Cardiac muscle cell (in vitro differentiated cells and primary cell): ENCODE measurements around the gene TMEM253. TPM values are rescaled to one million over a fixed set of nuclear protein-coding genes. Genes with fewer than 3 reads are reported as not detected.

ENCODE experiments used
- DNase-seq, 2 donors: peaks; one replicate each; pipeline versions ENCODE4 v3.0.0 to v3.0.0-alpha.2; 2010 to 2017; ENCODE audit warnings: low read depth in 1 of 2, low spot score in 1 of 2
- H3K27ac ChIP-seq: fragments of 200-600 bp; sonication (generic); 2 replicates; pipeline ENCODE4 v1.5.1; 2016
- H3K27me3 ChIP-seq: fragments of 200-600 bp; sonication (generic); 2 replicates; pipeline ENCODE4 v1.6.0; 2016; ENCODE audit warnings: control low read depth
- H3K36me3 ChIP-seq: fragments of 200-600 bp; sonication (generic); 2 replicates; pipeline ENCODE4 v1.5.1; 2016; ENCODE audit warnings: control low read depth
- H3K4me1 ChIP-seq: fragments of 200-600 bp; sonication (generic); 2 replicates; pipeline ENCODE4 v1.8.1; 2017; ENCODE audit warnings: low read depth, mild to moderate bottlenecking, mixed run types
- H3K4me3 ChIP-seq: fragments of 200-600 bp; sonication (generic); 2 replicates; pipeline ENCODE4 v1.5.1; 2016; ENCODE audit warnings: mild to moderate bottlenecking
- H3K9me3 ChIP-seq: fragments of 200-600 bp; sonication (generic); 2 replicates; pipeline ENCODE4 v1.5.1; 2017; ENCODE audit warnings: low read depth, mild to moderate bottlenecking, control low read depth
- polyA plus RNA-seq: library from polyadenylated mRNA; unstranded; fragments of >200 nt; fragmentation: Nextera tagmentation; extraction: Ambion mirVana; gene quantifications from 2 replicates; pipeline ENCODE4 v1.2.1, GENCODE V29; 2016
- total RNA-seq: library from RNA; depleted of rRNA; stranded (reverse); fragments of >200 nt; gene quantifications from 2 replicates; pipeline ENCODE4 v1.2.3, GENCODE V29; 2016
- TF ChIP-seq, protein P1 (sequence below): IDR thresholded peaks from 2 replicates; pipeline ENCODE4 v1.5.1; 2012; ENCODE audit warnings: low read depth, mild to moderate bottlenecking, low read length

Gene TMEM253
- total and polyA plus RNA-seq, 2 experiments from 2014 or later = 1.2 to 1.3 TPM

DNA sequence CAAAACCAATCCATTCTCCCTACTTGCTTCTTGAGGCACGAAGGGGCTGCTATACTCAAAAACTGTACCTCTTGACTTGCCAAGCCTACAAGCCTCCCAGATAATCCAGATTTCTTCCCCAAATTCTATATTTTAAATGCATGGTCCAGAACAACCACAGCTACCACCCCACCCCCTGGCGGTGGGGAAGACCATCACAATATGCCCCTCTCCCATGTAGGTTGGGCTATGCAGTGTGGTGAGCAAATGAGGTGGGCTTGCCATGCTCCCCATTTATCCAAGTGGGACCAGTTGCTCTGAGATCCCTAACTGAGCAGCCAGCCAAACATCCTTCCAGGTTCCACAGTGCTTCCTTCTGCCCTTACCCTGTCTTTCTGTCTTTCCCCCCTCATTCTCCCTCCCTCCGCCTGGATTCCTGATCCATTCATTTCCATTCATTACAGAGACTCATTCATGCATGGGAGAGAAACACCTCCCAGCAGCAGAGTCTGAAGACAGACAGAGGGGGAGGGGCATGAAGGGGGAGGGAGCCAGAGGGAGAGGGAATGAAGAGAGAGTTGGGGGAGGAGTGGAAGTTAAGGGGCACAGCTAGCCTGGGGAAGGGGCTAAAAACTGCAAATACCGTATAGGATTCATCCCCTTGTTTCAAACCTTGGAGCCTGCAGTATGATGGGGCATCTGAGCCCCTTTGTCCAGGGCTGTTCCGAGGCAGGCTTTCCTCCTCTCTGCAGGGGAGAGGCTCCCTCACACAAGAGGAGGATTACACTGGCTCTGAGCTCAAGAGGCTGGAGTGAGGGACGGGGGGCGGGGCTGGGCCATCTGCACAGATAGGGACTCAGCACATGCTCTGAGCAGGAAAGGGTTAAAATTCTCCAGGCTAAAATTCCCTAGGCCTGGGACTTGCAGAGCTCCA is 6.8 kb upstream of the TMEM253 start:
- peak; percentile 16 to 75 for DNase-seq
- peaks cover 23% of the 10 kb centered on the region for H3K4me1 ChIP-seq

GRCh38 chr14:21095430-21096205 is 5.2 kb upstream of the TMEM253 start:
- peaks cover 28% of the 10 kb centered on the region for H3K4me1 ChIP-seq
- peaks cover 24% of the 10 kb centered on the region for H3K36me3 ChIP-seq
- no peak overlapping the region for H3K4me3 ChIP-seq
- peak overlapping the region; percentile 92 for H3K27ac ChIP-seq
- no peaks in the 10 kb centered on the region for H3K9me3 ChIP-seq
- TF ChIP-seq, protein P1, sequence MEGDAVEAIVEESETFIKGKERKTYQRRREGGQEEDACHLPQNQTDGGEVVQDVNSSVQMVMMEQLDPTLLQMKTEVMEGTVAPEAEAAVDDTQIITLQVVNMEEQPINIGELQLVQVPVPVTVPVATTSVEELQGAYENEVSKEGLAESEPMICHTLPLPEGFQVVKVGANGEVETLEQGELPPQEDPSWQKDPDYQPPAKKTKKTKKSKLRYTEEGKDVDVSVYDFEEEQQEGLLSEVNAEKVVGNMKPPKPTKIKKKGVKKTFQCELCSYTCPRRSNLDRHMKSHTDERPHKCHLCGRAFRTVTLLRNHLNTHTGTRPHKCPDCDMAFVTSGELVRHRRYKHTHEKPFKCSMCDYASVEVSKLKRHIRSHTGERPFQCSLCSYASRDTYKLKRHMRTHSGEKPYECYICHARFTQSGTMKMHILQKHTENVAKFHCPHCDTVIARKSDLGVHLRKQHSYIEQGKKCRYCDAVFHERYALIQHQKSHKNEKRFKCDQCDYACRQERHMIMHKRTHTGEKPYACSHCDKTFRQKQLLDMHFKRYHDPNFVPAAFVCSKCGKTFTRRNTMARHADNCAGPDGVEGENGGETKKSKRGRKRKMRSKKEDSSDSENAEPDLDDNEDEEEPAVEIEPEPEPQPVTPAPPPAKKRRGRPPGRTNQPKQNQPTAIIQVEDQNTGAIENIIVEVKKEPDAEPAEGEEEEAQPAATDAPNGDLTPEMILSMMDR = no peak
- peak in 1 of 2 donors; percentile 25 for DNase-seq
- H3K27me3 ChIP-seq = peaks cover 3% of the 10 kb centered on the region

More for the DNA sequence above, 6.8 kb upstream of the TMEM253 start:
- H3K4me3 ChIP-seq = no peak overlapping the region
- H3K36me3 ChIP-seq = peaks cover 40% of the 10 kb centered on the region
- H3K9me3 ChIP-seq = no peaks in the 10 kb centered on the region
- H3K27ac ChIP-seq = peak overlapping the region; percentile 20
- peaks cover 3% of the 10 kb centered on the region for H3K27me3 ChIP-seq
- TF ChIP-seq, protein P1 = peak; percentile 43

DNA sequence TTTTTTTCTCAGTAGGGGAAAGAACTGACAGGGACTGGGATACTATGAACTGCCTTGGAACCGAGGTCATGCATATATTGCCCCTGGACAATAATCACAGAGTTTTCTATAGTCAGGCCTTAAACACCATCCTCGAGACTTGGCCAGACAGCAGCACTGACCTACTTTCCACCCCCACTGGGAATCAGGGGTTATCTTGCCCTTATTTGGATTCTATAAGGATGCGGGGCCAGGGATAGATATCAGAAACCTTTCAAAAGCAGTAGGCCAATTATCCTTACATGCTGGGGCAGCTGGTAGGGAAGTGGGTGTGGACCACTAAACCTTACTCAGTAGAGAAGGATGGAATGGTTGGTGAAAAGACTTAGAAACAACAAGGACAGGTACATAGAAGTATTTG is 4.4 kb upstream of the TMEM253 start:
- Histone ChIP-seq H3K27ac (peak overlapping the region; percentile 92), H3K4me1 (peaks cover 28% of the 10 kb centered on the region), H3K9me3 (no peaks in the 10 kb centered on the region), H3K27me3 (peaks cover 3% of the 10 kb centered on the region), H3K36me3 (peaks cover 16% of the 10 kb centered on the region), H3K4me3 (no peak overlapping the region)
- TF ChIP-seq, protein P1 = no peak
- DNase-seq = no peak

DNA sequence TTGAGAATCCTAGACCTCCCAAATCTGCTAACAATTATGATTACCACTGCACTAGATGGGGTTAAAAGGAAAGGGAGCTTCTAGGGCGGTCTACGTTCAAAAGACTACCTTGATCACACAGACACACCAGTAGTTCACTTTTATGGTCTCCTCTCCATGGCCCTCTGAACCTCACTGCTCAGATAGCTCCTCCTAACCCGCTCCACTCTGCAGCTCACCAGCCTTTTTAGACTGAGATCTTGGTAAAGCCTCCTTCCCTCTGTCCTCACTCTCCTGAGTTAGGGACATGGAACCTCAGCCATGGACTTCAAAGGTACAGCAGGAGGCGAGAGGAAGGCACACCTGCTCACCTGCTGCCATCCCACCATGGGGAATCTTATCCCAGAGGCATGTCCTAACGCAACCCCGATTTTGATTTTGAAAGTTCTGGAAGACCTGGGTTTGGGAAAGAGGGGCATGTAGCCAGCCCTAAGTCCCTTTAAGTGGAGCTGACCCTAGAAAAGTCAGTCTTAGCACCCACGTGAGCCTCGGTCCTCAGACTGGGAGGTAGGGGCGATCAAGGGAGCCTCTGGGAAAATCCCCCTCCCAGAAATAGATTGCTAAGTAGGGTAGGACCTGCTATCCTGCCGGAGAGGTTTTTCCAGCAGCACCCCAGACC is 3.8 kb upstream of the TMEM253 start:
- TF ChIP-seq, protein P1 = no peak
- no peak for DNase-seq
- Histone ChIP-seq H3K27ac (peak overlapping the region; percentile 92), H3K36me3 (peaks cover 9% of the 10 kb centered on the region), H3K4me1 (peaks cover 31% of the 10 kb centered on the region), H3K27me3 (peaks cover 3% of the 10 kb centered on the region), H3K4me3 (peak overlapping the region; percentile 73), H3K9me3 (no peaks in the 10 kb centered on the region)

- Histone ChIP-seq H3K4me1 (peaks cover 36% of the 10 kb centered on the region), H3K9me3 (no peaks in the 10 kb centered on the region), H3K27ac (peak overlapping the region; percentile 92), H3K36me3 (peaks cover 6% of the 10 kb centered on the region), H3K4me3 (peak overlapping the region; percentile 73), H3K27me3 (peaks cover 3% of the 10 kb centered on the region)
- peak in 1 of 2 donors; percentile 62 for DNase-seq
- TF ChIP-seq, protein P1 = no peak
These were observed 3.2 kb upstream of the TMEM253 start for GRCh38 chr14:21097636-21098075.
